ENCODE results near the gene EHD3. TPM values are rescaled to one million over a fixed set of nuclear protein-coding genes. Genes with fewer than 3 reads are reported as not detected.

The EHD3 gene
- total RNA-seq, result 4.4 and 5.4 TPM in 2 replicates

DNA sequence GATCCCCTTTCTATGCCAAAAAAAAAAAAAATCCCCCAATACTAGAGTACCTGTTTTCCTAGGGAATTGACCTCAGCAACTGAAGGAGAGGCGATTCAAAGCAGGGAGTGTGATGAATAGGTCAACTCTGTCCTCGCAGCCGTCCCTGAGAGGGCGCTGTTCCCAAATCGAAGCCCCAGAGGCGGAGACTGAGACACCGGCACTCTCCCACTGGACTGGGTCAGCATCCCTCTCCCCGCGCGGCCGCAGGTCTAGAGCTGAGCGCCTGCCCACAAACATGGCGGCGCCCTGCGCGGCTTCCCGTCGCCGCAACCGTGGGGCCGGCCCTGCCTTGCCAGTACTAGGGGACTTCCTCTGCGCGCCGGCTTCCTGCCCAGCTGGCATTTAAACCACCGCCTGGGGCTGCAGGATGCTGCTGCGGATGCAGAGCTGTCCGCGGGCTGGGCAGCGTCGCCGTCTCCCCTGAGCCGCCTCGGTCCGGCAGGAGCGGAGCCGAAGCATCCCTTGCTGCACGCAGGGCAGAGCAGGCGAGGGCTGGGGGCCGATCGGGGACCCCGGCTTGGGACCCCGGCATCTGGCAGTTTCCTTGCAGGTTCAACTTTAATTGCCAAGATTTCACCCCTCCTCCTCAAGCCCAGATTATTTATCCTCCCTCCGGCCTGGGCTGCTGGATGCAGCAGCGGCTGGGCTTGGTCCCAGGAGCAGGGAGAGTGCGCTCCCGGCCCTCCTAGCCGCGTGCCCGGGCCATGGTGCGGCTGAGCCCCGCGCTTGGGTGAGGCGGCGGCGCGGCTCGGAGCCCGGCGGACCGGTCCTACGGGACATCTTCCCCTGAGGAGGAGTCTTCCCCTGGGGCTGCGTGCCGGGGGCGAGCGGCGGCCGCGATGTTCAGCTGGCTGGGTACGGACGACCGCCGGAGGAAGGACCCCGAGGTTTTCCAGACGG, at the start of gene EHD3:
TSS of gene EHD3 (plus strand) at position 412 of the 942 bp plus-strand sequence. CDS start at position 882, 470 bp downstream.

GRCh38 chr2:31217465-31218200, 16.3 kb upstream of the EHD3 start, which contains the start of gene CAPN14:
TSS of gene CAPN14 (minus strand) at chr2:31217515. CDS start at chr2:31205447, 12,068 bp downstream.

Other genes with a start within 250 kb of the EHD3 start
- gene GALNT14, start 95.7 kb upstream of the EHD3 start, total RNA-seq, result 2.1 and 5.9 TPM in 2 replicates
- not detected in 2 replicates for gene CAPN14, start 16.6 kb upstream of the EHD3 start, total RNA-seq
- gene XDH, start 180.6 kb downstream of the EHD3 start, total RNA-seq, result not detected in 2 replicates

Data from mammary microvascular endothelial cell (primary cell).